ENCODE measurements around the gene CATSPERD.
"Not testable (repeated sequence)": the region's sequence is repeated elsewhere in the genome, so short reads cannot be mapped to it uniquely, and the experiment has no call there.

Gene CATSPERD

GRCh38 chr19:5696196-5697021 is 24.0 kb upstream of the CATSPERD start:
- Mint-ChIP-seq H3K27ac (no peak overlapping the region), H3K9me3 (no peaks in the 10 kb centered on the region), H3K4me1 (peaks cover 11% of the 10 kb centered on the region), H3K36me3 (ENCODE audit: low read depth) (peaks cover 33% of the 10 kb centered on the region), H3K4me3 (no peak overlapping the region), H3K27me3 (ENCODE audit: low read depth) (no peaks in the 10 kb centered on the region)
- no peak for TF ChIP-seq CTCF (IDR thresholded peaks at IDR 0.05; ENCODE audit: unreplicated experiment in 3 of 3)

- Mint-ChIP-seq H3K4me1 (peaks cover 11% of the 10 kb centered on the region), H3K36me3 (ENCODE audit: low read depth) (peaks cover 39% of the 10 kb centered on the region), H3K27ac (peak overlapping the region in 1 of 3 experiments; percentile 45), H3K4me3 (no peak overlapping the region), H3K27me3 (ENCODE audit: low read depth) (no peaks in the 10 kb centered on the region), H3K9me3 (no peaks in the 10 kb centered on the region)
- TF ChIP-seq CTCF (IDR thresholded peaks at IDR 0.05; ENCODE audit: unreplicated experiment in 3 of 3), result no peak
Observed at GRCh38 chr19:5697022-5697889, 23.2 kb upstream of the CATSPERD start.

GRCh38 chr19:5697890-5698634 is 22.4 kb upstream of the CATSPERD start:
- Mint-ChIP-seq H3K27me3 (ENCODE audit: low read depth) (no peaks in the 10 kb centered on the region), H3K4me1 (peaks cover 5% of the 10 kb centered on the region), H3K9me3 (no peaks in the 10 kb centered on the region), H3K36me3 (ENCODE audit: low read depth) (peaks cover 34% of the 10 kb centered on the region), H3K27ac (no peak overlapping the region), H3K4me3 (no peak overlapping the region)
- no peak for TF ChIP-seq CTCF (IDR thresholded peaks at IDR 0.05; ENCODE audit: unreplicated experiment in 3 of 3)

GRCh38 chr19:5698635-5699422 is 21.6 kb upstream of the CATSPERD start:
- Mint-ChIP-seq H3K36me3 (ENCODE audit: low read depth) (peaks cover 42% of the 10 kb centered on the region), H3K27me3 (ENCODE audit: low read depth) (no peaks in the 10 kb centered on the region), H3K27ac (no peak overlapping the region), H3K4me1 (peaks cover 4% of the 10 kb centered on the region), H3K4me3 (no peak overlapping the region), H3K9me3 (peaks cover 3% of the 10 kb centered on the region)
- TF ChIP-seq CTCF (IDR thresholded peaks at IDR 0.05; ENCODE audit: unreplicated experiment in 3 of 3), result no peak

- Mint-ChIP-seq H3K27ac (no peak overlapping the region), H3K4me3 (no peak overlapping the region), H3K36me3 (ENCODE audit: low read depth) (peaks cover 44% of the 10 kb centered on the region), H3K9me3 (peaks cover 3% of the 10 kb centered on the region), H3K27me3 (ENCODE audit: low read depth) (no peaks in the 10 kb centered on the region), H3K4me1 (no peaks in the 10 kb centered on the region)
- TF ChIP-seq CTCF (IDR thresholded peaks at IDR 0.05; ENCODE audit: unreplicated experiment in 3 of 3), result no peak
Observed at GRCh38 chr19:5700455-5701092, 19.9 kb upstream of the CATSPERD start.

- H3K4me3 Mint-ChIP-seq; H3K9me3 Mint-ChIP-seq; H3K27me3 Mint-ChIP-seq (ENCODE audit: low read depth); H3K4me1 Mint-ChIP-seq; H3K27ac Mint-ChIP-seq: not testable (repeated sequence)
- H3K36me3 Mint-ChIP-seq (ENCODE audit: low read depth), result peaks cover 53% of the 10 kb centered on the region
Observed at GRCh38 chr19:5702053-5702410, 18.4 kb upstream of the CATSPERD start.

Measured in nephron (organoid).